TTC549 (cell line): ENCODE results near the gene DNAH2.

ENCODE experiments used
- FAIRE-seq: peaks from 2 replicates; lab custom pipeline; 2012; peaks lifted over from hg19 to GRCh38; lab: Jason Lieb, UNC

DNAH2 gene

DNA sequence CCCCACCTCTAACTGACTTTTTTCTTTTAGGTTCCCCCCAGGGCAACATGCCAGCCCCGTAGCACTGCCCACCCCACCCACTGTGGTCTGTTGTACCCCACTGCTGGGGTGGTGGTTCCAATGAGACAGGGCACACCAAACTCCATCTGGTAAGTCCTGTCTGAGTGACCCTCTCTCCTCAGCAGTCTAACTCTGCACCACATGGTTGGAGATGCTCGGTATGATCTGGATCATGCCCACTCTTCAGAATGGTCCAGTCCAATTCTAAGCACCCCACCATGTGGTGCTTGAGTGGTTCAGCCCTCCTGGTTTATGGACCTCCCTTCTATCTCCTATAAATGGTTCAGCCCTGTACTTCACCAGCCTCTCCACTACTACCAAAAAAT lies 122.3 kb downstream of the DNAH2 start:
- FAIRE-seq: peak; percentile 85

GRCh38 chr17:7840441-7840840 lies 122.9 kb downstream of the DNAH2 start:
- no peak for FAIRE-seq

- FAIRE-seq: no peak
These were observed 123.3 kb downstream of the DNAH2 start for GRCh38 chr17:7840875-7841274.

GRCh38 chr17:7841396-7841914 lies 123.9 kb downstream of the DNAH2 start:
- FAIRE-seq: no peak

GRCh38 chr17:7841915-7842379 lies 124.4 kb downstream of the DNAH2 start:
- no peak for FAIRE-seq

DNA sequence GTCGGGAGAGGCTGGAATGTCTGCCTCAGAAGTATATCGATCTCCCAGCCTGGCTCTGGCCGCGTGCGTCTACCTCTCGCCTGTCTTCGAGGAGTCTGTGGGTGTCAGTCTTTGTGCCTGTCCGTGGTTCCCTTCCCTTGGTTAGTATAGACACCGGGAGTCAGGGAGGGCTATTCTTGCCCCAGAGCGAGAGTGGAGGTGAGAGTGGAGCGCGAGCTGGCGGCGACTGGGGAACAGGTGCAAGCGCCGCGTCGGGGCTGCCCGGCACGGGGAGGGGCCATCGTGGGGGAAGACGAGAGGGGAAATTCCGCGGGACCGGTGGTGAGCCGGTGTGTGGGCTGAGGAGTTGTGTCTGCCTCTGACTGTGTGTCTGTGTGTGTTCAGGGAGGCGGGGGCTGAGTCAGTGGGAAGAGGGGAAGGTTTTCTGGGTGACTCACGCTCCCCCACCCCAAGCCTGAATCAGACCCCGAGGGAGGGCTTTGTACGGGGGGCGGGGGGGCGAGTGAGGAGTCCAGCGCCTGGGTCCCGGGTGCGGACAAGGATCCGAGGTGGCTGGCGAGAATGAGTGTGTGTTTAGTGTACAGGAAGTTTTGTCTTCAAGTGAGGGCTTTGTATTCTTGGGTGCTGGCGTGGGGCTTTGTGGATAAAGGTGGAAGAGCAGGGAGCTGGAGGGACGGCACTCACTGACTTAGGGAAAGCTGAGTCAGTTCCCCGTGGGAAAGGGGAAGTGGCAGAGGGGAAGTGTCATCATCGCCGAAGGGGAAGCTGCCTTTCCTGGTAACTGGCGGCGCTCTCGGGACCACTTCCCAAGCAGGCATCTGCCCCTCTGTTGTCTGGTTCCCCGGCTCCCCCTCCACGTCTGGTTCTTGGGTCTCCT lies 125.1 kb downstream of the DNAH2 start:
- FAIRE-seq: no peak

GRCh38 chr17:7843257-7843535 lies 125.7 kb downstream of the DNAH2 start:
- FAIRE-seq: no peak

DNA sequence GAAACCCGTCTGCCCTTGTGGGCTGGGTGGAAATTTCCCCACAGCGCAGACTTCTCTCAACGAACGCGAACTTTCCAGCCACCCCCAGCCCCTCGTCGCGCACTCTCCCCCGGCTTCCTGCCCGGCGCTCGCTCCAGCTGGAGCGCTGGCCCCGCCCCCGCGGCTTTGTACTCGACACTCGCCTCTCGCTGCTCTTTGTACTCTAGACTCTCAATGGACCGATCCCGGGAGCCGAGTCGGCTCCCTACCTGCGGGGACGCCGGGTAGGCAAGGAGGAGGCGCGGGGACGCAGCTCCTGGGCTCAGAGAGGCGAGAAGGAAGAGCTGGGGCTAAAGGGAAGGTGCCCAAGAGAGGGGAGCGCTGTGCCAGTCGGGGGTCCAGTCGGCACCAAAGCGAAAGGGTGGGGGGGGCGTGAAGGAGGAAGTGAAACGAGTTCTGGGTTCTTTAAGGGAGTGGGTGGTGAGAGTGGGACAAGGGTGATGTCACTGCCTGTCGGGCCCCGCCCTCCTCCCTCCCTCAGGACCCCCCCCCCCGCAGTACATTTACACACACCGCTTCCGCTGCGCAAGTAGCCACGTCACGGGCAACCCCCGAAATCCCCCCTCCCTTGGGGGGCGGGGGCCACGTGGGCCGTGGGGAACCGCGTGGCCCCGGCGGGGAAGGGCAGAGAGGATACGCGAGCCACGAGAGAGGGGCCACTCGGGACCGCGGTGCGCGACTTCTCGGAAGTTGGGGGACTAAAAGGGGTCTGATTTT lies 126.2 kb downstream of the DNAH2 start:
- FAIRE-seq: no peak

DNA sequence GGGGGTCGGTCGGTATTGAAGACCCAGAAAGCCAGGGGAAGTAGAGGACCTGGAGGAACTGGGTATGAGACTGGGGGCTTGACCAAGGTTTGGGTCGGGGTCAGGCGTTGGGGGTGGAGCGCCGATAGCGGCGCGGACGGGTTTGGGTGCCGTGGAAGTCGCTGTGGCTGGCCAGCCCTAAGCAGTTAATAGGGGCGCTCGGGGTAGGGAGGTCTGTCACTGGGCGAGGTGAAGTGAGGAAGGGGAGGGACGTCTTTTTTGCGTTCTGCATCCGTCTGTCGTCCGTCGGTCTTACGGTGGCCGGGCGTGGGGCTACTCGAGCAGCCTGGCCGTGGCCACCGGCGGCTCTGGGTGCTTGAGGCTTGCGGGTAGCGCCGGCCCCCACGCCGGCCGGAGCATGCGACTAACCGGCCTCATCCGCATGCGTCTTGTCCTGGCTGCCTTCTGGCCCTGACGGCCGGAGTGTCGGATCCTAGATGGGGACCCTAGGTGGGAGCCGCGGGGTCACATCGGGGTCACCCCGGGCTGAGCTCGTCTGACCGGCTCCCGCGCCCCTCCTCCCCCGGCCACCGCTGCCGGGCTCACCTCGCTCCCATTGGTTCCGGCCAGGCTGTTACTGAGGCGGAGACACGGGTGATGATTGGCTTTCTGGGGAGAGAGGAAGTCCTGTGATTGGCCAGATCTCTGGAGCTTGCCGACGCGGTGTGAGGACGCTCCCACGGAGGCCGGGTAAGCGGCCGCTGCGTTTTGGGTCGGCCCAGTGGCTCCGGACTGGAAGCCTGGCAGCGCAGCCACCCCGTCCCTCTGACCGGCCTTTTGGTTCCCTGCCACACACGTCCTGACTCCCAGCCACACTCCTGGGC lies 127.0 kb downstream of the DNAH2 start:
- peak; percentile 61 for FAIRE-seq

GRCh38 chr17:7845359-7846062 lies 128.0 kb downstream of the DNAH2 start:
- no peak for FAIRE-seq

GRCh38 chr17:7846063-7846735 lies 128.7 kb downstream of the DNAH2 start:
- FAIRE-seq: no peak

DNA sequence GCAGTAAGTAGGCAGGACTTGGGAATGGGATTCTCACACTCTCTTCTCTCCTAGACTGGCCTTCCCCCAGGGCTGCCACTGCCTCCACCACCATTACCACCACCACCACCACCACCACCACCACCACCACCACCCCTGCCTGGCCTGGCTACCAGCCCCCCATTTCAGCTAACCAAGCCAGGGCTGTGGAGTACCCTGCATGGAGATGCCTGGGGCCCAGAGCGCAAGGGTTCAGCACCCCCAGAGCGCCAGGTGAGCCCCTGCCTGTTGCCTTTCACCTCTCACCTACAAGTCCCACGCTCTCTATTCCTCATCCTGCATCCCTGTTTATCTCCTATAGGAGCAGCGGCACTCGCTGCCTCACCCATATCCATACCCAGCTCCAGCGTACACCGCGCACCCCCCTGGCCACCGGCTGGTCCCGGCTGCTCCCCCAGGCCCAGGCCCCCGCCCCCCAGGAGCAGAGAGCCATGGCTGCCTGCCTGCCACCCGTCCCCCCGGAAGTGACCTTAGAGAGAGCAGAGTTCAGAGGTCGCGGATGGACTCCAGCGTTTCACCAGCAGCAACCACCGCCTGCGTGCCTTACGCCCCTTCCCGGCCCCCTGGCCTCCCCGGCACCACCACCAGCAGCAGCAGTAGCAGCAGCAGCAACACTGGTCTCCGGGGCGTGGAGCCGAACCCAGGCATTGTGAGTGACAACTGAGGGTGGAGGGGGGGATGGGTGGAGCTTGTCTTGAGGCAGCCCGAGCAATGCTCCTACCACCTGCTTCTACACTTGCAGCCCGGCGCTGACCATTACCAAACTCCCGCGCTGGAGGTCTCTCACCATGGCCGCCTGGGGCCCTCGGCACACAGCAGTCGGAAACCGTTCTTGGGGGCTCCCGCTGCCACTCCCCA lies 129.5 kb downstream of the DNAH2 start:
- no peak for FAIRE-seq

- no peak for FAIRE-seq
These were observed 130.6 kb downstream of the DNAH2 start for GRCh38 chr17:7848131-7848579.

DNA sequence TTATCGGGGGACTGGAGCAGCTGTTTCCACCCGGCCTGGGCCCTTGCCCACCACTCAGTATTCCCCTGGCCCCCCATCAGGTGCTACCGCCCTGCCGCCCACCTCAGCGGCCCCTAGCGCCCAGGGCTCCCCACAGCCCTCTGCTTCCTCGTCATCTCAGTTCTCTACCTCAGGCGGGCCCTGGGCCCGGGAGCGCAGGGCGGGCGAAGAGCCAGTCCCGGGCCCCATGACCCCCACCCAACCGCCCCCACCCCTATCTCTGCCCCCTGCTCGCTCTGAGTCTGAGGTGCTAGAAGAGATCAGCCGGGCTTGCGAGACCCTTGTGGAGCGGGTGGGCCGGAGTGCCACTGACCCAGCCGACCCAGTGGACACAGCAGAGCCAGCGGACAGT lies 131.2 kb downstream of the DNAH2 start:
- no peak for FAIRE-seq

DNA sequence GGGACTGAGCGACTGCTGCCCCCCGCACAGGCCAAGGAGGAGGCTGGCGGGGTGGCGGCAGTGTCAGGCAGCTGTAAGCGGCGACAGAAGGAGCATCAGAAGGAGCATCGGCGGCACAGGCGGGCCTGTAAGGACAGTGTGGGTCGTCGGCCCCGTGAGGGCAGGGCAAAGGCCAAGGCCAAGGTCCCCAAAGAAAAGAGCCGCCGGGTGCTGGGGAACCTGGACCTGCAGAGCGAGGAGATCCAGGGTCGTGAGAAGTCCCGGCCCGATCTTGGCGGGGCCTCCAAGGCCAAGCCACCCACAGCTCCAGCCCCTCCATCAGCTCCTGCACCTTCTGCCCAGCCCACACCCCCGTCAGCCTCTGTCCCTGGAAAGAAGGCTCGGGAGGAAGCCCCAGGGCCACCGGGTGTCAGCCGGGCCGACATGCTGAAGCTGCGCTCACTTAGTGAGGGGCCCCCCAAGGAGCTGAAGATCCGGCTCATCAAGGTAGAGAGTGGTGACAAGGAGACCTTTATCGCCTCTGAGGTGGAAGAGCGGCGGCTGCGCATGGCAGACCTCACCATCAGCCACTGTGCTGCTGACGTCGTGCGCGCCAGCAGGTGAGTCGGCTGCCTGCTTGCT lies 131.7 kb downstream of the DNAH2 start:
- no peak for FAIRE-seq

DNA sequence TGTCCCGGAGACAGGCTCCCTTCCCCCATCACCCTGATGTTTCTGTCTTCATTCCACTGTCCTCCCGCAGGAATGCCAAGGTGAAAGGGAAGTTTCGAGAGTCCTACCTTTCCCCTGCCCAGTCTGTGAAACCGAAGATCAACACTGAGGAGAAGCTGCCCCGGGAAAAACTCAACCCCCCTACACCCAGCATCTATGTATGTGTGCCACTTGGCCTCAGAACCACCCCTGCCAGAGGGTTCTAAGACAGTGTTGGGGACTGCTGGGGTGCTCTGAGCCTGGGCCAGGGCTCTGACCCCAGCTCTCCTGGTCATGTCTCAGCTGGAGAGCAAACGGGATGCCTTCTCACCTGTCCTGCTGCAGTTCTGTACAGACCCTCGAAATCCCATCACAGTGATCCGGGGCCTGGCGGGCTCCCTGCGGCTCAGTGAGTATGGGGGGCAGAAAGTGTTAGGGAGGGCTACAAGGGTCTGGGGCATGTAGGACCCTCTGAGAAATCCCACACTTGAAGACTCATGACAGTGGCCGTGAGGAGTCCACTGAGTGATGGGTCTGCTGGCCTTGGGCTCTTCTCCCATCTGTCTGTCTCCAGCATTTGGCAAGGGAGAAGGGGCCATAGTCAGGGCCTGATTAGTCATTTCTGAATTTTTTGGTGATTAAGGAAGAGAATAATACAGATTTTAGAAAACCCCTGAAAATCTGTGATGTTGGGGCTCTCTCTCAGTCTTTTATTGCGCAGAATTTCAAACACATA lies 132.4 kb downstream of the DNAH2 start:
- FAIRE-seq: no peak

- FAIRE-seq: no peak
These were observed 133.3 kb downstream of the DNAH2 start for GRCh38 chr17:7850701-7851437.
